Ascending aorta (tissue), 2 donors: ENCODE data around the gene NLGN1. TPM values are rescaled to one million over a fixed set of nuclear protein-coding genes. Genes with fewer than 3 reads are reported as not detected.

Experiments
- DNase-seq, 2 donors: peaks; one replicate each; pipeline ENCODE4 v3.0.0-alpha.2; 2019; ENCODE audit warnings: low spot score in 2 of 2
- H3K27ac ChIP-seq, 2 donors: fragments of 200-600 bp; sonication (generic); one replicate each; pipeline ENCODE4 v1.5.1; 2016 to 2017; ENCODE audit warnings: mild to moderate bottlenecking in 1 of 2
- H3K27me3 ChIP-seq: fragments of 200-600 bp; sonication (generic); one replicate; pipeline ENCODE4 v1.5.1; 2017
- H3K36me3 ChIP-seq, 2 donors: fragments of 200-600 bp; sonication (generic); one replicate each; pipeline ENCODE4 v1.5.1; 2016
- H3K4me1 ChIP-seq, 2 donors: fragments of 200-600 bp; sonication (generic); one replicate each; pipeline ENCODE4 v1.5.1; 2016 to 2017; ENCODE audit warnings: mild to moderate bottlenecking in 1 of 2
- H3K4me3 ChIP-seq, 2 donors: fragments of 200-600 bp; sonication (generic); one replicate each; pipeline ENCODE4 v1.5.1; 2016 to 2017; ENCODE audit warnings: mild to moderate bottlenecking in 1 of 2
- H3K9me3 ChIP-seq, 2 donors: fragments of 200-600 bp; sonication (generic); one replicate each; pipeline ENCODE4 v1.5.1; 2016
- intact Hi-C: fragments of 100-400 bp; cut with DNase I; formaldehyde crosslinking; loops from one replicate; pipeline ENCODE4 v1.15.1; 2023
- total RNA-seq: library from RNA; depleted of rRNA; stranded (reverse); fragments of >200 nt; gene quantifications from one replicate; pipeline ENCODE4 v1.1.0, GENCODE V29; 2016
- TF ChIP-seq, protein P1 (sequence below), 3 experiments: fragments of 200-600 bp in 2 of 3; fragments of 450-650 bp in 1 of 3; sonication (generic) in 2 of 3; IDR thresholded peaks; one replicate each; pipeline ENCODE4 v1.5.1; 2016 to 2019; ENCODE audit warnings: antibody characterized with exemption in 3 of 3, mild to moderate bottlenecking in 1 of 3, moderate library complexity in 1 of 3

Gene NLGN1
- total RNA-seq, 1 donor from 2014 or later = 5.2 TPM

DNA sequence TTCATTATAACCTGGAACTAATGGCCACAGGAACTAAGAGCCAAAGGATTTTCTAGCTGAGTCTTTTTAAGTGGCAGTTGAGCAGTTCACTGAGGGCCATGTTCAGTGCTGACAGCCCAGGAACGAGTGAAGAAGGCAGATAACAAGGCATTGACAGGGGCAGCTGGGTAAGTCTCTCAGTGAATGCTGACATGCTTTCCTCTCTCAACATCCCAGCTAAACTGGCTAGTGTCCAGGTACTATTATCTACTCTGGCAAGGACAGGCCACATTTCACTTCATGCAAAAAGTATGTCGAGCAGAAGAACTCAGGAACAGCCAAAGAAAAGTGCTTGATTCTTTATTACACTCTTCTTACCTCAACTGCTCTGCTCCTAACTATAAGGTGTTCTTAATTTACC is 515.9 kb downstream of the NLGN1 start:
- DNase-seq = no peak
- Histone ChIP-seq H3K36me3 (no peaks in the 10 kb centered on the region), H3K27ac (no peak overlapping the region), H3K9me3 (no peaks in the 10 kb centered on the region), H3K4me1 (no peaks in the 10 kb centered on the region), H3K4me3 (no peak overlapping the region), H3K27me3 (no peaks in the 10 kb centered on the region)
- intact Hi-C loops = no loop called here
- TF ChIP-seq, protein P1, sequence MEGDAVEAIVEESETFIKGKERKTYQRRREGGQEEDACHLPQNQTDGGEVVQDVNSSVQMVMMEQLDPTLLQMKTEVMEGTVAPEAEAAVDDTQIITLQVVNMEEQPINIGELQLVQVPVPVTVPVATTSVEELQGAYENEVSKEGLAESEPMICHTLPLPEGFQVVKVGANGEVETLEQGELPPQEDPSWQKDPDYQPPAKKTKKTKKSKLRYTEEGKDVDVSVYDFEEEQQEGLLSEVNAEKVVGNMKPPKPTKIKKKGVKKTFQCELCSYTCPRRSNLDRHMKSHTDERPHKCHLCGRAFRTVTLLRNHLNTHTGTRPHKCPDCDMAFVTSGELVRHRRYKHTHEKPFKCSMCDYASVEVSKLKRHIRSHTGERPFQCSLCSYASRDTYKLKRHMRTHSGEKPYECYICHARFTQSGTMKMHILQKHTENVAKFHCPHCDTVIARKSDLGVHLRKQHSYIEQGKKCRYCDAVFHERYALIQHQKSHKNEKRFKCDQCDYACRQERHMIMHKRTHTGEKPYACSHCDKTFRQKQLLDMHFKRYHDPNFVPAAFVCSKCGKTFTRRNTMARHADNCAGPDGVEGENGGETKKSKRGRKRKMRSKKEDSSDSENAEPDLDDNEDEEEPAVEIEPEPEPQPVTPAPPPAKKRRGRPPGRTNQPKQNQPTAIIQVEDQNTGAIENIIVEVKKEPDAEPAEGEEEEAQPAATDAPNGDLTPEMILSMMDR (IDR thresholded peaks at IDR 0.05) = no peak

DNA sequence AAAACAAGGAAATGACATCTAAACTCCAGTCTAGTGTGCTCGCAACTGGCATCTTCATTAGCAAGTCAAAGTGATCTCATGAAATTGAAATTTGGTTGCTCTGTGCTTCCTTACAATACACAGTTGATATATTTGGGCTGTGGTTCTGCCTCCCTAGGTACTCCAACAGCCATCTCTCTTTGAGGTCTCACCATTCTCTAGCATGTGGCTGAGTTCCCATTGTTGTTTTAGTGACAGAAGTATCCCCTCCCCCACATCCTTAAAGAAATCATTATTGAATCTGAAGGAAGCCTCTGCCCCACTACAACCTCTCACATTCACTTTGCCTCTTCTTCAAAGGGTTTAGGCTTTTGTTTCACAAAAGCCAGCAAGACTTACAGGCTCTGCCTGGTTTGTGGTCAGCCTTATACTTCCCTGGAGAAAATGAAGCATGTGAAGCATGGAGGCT is 516.5 kb downstream of the NLGN1 start:
- no peak for DNase-seq
- TF ChIP-seq, protein P1 (IDR thresholded peaks at IDR 0.05) = no peak
- no peak overlapping the region for H3K27ac ChIP-seq
- H3K4me3 ChIP-seq = no peak overlapping the region
- intact Hi-C loops = no loop called here
- no peaks in the 10 kb centered on the region for H3K36me3 ChIP-seq
- H3K27me3 ChIP-seq = no peaks in the 10 kb centered on the region
- H3K9me3 ChIP-seq = no peaks in the 10 kb centered on the region
- H3K4me1 ChIP-seq = no peaks in the 10 kb centered on the region

DNA sequence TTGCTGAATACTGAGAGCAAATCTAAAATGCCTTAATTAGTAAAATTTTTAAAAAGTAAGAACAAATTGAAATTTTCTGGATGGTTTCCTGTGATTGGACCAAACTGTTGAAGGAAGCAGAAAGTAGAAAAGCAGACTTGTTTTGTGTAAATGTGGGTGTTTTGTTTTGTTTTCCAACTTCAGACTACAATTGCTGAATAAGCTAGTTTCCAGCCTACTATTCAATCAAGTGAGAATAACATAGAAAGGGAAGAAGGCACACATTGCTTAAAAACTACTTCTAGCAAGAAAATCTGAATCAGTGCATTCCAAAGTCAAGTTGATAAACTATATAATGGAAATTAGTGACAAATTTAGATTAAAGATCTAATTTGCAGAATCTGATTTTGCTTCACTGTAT is 519.3 kb downstream of the NLGN1 start:
- Histone ChIP-seq H3K9me3 (no peaks in the 10 kb centered on the region), H3K4me3 (no peak overlapping the region), H3K4me1 (no peaks in the 10 kb centered on the region), H3K36me3 (no peaks in the 10 kb centered on the region), H3K27ac (no peak overlapping the region), H3K27me3 (no peaks in the 10 kb centered on the region)
- intact Hi-C loops = no loop called here
- TF ChIP-seq, protein P1 (IDR thresholded peaks at IDR 0.05) = no peak
- DNase-seq = no peak

DNA sequence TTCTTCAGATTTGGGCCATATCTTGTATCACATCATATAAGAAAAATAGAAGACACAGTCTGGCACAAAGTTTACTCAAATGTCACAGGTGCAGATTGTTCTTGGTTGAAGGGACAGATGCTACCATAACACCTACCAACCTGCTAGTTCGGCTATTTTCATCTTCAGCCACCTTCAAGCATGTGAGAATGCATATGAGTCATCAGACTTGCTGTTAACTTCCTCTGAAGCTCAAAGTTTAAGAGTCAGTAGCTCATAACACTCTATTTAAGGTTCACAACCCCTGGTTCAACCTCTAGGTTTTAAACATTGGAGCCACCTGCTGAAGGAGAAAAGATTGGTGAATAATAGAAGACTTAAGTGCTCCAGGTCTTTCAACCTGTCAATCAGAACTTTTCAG is 522.8 kb downstream of the NLGN1 start:
- H3K4me3 ChIP-seq = no peak overlapping the region
- intact Hi-C loops = no loop called here
- TF ChIP-seq, protein P1 (IDR thresholded peaks at IDR 0.05) = no peak
- no peak for DNase-seq
- H3K27ac ChIP-seq = no peak overlapping the region
- H3K4me1 ChIP-seq = no peaks in the 10 kb centered on the region
- no peaks in the 10 kb centered on the region for H3K36me3 ChIP-seq
- no peaks in the 10 kb centered on the region for H3K9me3 ChIP-seq
- no peaks in the 10 kb centered on the region for H3K27me3 ChIP-seq

DNA sequence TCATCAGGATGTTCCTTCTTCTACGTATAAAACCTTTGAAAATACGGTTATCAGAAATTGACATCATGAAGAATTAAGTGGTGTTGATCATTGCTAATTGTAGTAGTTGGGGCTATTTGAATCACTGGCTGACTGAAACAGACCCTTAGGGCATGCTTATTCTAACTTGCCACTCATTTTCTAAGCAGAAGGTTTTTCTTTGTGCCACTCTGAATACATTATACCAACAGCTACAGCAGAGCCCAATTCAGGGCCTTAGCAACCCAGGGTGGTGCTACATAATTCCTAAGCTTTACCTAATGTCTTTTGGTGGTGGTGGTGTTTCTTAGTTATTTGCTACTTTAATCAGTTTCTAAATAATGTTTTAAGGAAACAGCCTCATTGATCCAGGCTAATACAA is 524.2 kb downstream of the NLGN1 start:
- TF ChIP-seq, protein P1 (IDR thresholded peaks at IDR 0.05) = no peak
- Histone ChIP-seq H3K4me3 (no peak overlapping the region), H3K27me3 (no peaks in the 10 kb centered on the region), H3K36me3 (no peaks in the 10 kb centered on the region), H3K27ac (no peak overlapping the region), H3K4me1 (no peaks in the 10 kb centered on the region), H3K9me3 (no peaks in the 10 kb centered on the region)
- DNase-seq = no peak
- intact Hi-C loops = no loop called here

DNA sequence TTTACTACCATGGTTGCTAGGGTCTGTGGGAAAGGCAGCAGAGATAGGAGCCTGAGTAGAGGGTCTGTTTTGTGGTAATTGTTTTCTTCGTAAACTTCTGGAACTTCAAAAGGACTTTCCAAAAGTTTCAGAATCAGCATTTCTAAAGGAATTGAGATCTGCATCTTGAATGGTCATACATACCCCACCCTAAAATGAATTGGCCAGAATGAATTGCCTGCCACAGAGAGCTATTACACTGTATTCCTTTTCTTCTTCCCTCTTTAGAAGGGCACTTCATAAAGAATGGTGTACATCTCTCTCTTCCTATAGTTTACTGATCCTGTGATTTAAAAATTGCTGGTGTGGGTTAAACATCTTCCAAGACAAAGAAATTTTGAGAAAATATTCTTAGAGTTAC is 525.7 kb downstream of the NLGN1 start:
- Histone ChIP-seq H3K27ac (no peak overlapping the region), H3K9me3 (no peaks in the 10 kb centered on the region), H3K36me3 (no peaks in the 10 kb centered on the region), H3K27me3 (no peaks in the 10 kb centered on the region), H3K4me3 (no peak overlapping the region), H3K4me1 (no peaks in the 10 kb centered on the region)
- TF ChIP-seq, protein P1 (IDR thresholded peaks at IDR 0.05) = no peak
- intact Hi-C loops = no loop called here
- no peak for DNase-seq
